Gastroesophageal sphincter (tissue), 3 donors: ENCODE measurements around the gene SMARCA4.

Experiments used
- CTCF ChIP-seq, 4 experiments: fragments of 200-600 bp in 2 of 4; fragments of 450-650 bp in 2 of 4; sonication (generic) in 1 of 4; IDR thresholded peaks; one replicate each; pipeline ENCODE4 v1.5.1; 2017 to 2019; ENCODE audit warnings: antibody characterized with exemption in 4 of 4, mild to moderate bottlenecking in 2 of 4, moderate library complexity in 2 of 4
- EP300 ChIP-seq: sonication (generic); formaldehyde crosslinking; IDR thresholded peaks from one replicate; pipeline ENCODE4 v1.6.1; 2017; ENCODE audit warnings: antibody characterized with exemption, mild to moderate bottlenecking
- POLR2A ChIP-seq, 2 donors: fragments of 450-650 bp; IDR thresholded peaks; one replicate each; pipeline ENCODE4 v1.6.1; 2017; ENCODE audit warnings: antibody characterized with exemption in 2 of 2, mild to moderate bottlenecking in 2 of 2, moderate library complexity in 1 of 2
- POLR2AphosphoS5 ChIP-seq: sonication (generic); formaldehyde crosslinking; IDR thresholded peaks from one replicate; pipeline ENCODE4 v1.6.1; 2017; ENCODE audit warnings: antibody characterized with exemption

- TF ChIP-seq CTCF (IDR thresholded peaks at IDR 0.05) (no peak), POLR2A (IDR thresholded peaks at IDR 0.05) (no peak), POLR2AphosphoS5 (no peak), EP300 (no peak)
These were observed 64.6 kb downstream of the SMARCA4 start for GRCh38 chr19:11025445-11025844.
